Mesendoderm (in vitro differentiated cells): ENCODE data around the gene MXI1.

Source experiments
- DNase-seq: peaks from one replicate; pipeline ENCODE4 v3.0.0; 2013
- H2AK5ac ChIP-seq: 2 replicates; pipeline ENCODE4 v1.6.1; 2013; ENCODE audit warnings: low read length, inconsistent platforms
- H2BK120ac ChIP-seq: 2 replicates; pipeline ENCODE4 v1.6.1; 2013; ENCODE audit warnings: low read depth, mild to moderate bottlenecking, low read length, moderate library complexity, mixed read lengths
- H2BK15ac ChIP-seq: replicated peaks from 2 replicates; pipeline ENCODE4 v1.6.1; 2013; ENCODE audit warnings: low read depth, mild to moderate bottlenecking, moderate library complexity
- H2BK5ac ChIP-seq: 2 replicates; pipeline ENCODE4 v1.6.1; 2013; ENCODE audit warnings: low read length, inconsistent platforms
- H3K18ac ChIP-seq: 2 replicates; pipeline ENCODE4 v1.6.1; 2013; ENCODE audit warnings: mild to moderate bottlenecking, low read length, mixed read lengths
- H3K23ac ChIP-seq: one replicate; pipeline ENCODE4 v1.6.1; 2013; ENCODE audit warnings: low read length
- H3K27ac ChIP-seq: 2 replicates; pipeline ENCODE4 v1.5.1; 2013; ENCODE audit warnings: low read depth, mild to moderate bottlenecking, inconsistent platforms, low read length, moderate library complexity
- H3K27me3 ChIP-seq: 2 replicates; pipeline ENCODE4 v1.6.1; 2013; ENCODE audit warnings: low read length, control low read depth, mild to moderate bottlenecking, inconsistent platforms; ENCODE audit not compliant: insufficient read depth, poor library complexity
- H3K36me3 ChIP-seq: 2 replicates; pipeline ENCODE4 v1.6.1; 2013; ENCODE audit warnings: low read length, inconsistent platforms; ENCODE audit not compliant: control insufficient read depth, insufficient read depth
- H3K4ac ChIP-seq: one replicate; pipeline ENCODE4 v1.6.1; 2013; ENCODE audit warnings: low read depth, mild to moderate bottlenecking, low read length, moderate library complexity
- H3K4me1 ChIP-seq: 2 replicates; pipeline ENCODE4 v1.6.1; 2013; ENCODE audit warnings: low read depth, low read length, inconsistent platforms; ENCODE audit not compliant: control insufficient read depth
- H3K4me2 ChIP-seq: 2 replicates; pipeline ENCODE4 v1.6.1; 2013; ENCODE audit warnings: low read length
- H3K4me3 ChIP-seq: 2 replicates; pipeline ENCODE4 v1.5.1; 2013; ENCODE audit warnings: mild to moderate bottlenecking, low read length
- H3K56ac ChIP-seq: one replicate; pipeline ENCODE4 v1.6.1; 2013; ENCODE audit warnings: low read length
- H3K79me1 ChIP-seq: 2 replicates; pipeline ENCODE4 v1.6.1; 2013; ENCODE audit warnings: low read length, inconsistent platforms
- H3K79me2 ChIP-seq: 2 replicates; pipeline ENCODE4 v1.6.1; 2013; ENCODE audit warnings: mild to moderate bottlenecking, low read length; ENCODE audit not compliant: control insufficient read depth, insufficient read depth
- H3K9ac ChIP-seq: 2 replicates; pipeline ENCODE4 v1.6.1; 2013; ENCODE audit warnings: low read length, inconsistent platforms
- H4K5ac ChIP-seq: one replicate; pipeline ENCODE4 v1.6.1; 2013; ENCODE audit warnings: low read length
- H4K8ac ChIP-seq: one replicate; pipeline ENCODE4 v1.6.1; 2013; ENCODE audit warnings: low read depth, mild to moderate bottlenecking, control low read depth, low read length, moderate library complexity
- WGBS: extraction: QIAGEN DNeasy Blood & Tissue Kit; methylation state at CpG from one replicate; pipeline ENCODE4 v1.1.7; 2013; ENCODE audit warnings: low lambda C conversion rate, missing lambda C conversion rate; ENCODE audit not compliant: insufficient coverage; ENCODE audit errors: extremely low coverage; 5-methylcytosine and 5-hydroxymethylcytosine counted together

MXI1 gene

GRCh38 chr10:110336111-110336721 lies 128.8 kb downstream of the MXI1 start:
- Histone ChIP-seq H3K4me1 (peaks cover 3% of the 10 kb centered on the region), H3K27me3 (no peaks in the 10 kb centered on the region), H4K8ac (no peak overlapping the region), H3K36me3 (no peaks in the 10 kb centered on the region), H2BK120ac (no peak overlapping the region), H3K4me3 (no peak overlapping the region), H3K27ac (no peak overlapping the region), H3K79me2 (no peaks in the 10 kb centered on the region), H4K5ac (no peak overlapping the region), H3K79me1 (no peaks in the 10 kb centered on the region), H2BK5ac (no peak overlapping the region), H3K9ac (no peak overlapping the region), H2AK5ac (no peak overlapping the region), H3K18ac (no peak overlapping the region), H3K4me2 (no peak overlapping the region), H2BK15ac (no peak overlapping the region), H3K23ac (no peak overlapping the region), H3K56ac (no peak overlapping the region), H3K4ac (no peak overlapping the region)
- no CpG with 5 or more reads among the region's 10 CpGs for WGBS
- DNase-seq, result peak; percentile 57
